Tibial nerve (tissue), 4 donors: ENCODE data around the gene SCN3A. TPM values are rescaled to one million over a fixed set of nuclear protein-coding genes. Genes with fewer than 3 reads are reported as not detected.

Experiments used
- DNase-seq, 2 donors: peaks; one replicate each; pipeline ENCODE4 v3.0.0-alpha.2; 2019; ENCODE audit warnings: low spot score in 2 of 2
- H3K27ac ChIP-seq, 4 donors: fragments of 200-600 bp; sonication (generic) in 3 of 4; one replicate each; pipeline ENCODE4 v1.5.1; 2017 to 2019; ENCODE audit warnings: mild to moderate bottlenecking in 1 of 4
- H3K27me3 ChIP-seq, 2 donors: fragments of 200-600 bp; sonication (generic) in 1 of 2; one replicate each; pipeline versions ENCODE4 v1.5.1 to v1.6.0; 2017 to 2019
- H3K36me3 ChIP-seq, 3 donors: fragments of 200-600 bp; sonication (generic); one replicate each; pipeline ENCODE4 v1.5.1; 2018 to 2019
- H3K4me1 ChIP-seq, 4 donors: fragments of 200-600 bp; sonication (generic) in 3 of 4; one replicate each; pipeline ENCODE4 v1.5.1; 2017 to 2019
- H3K4me3 ChIP-seq, 4 donors: fragments of 200-600 bp; sonication (generic) in 3 of 4; one replicate each; pipeline ENCODE4 v1.5.1; 2017 to 2019; ENCODE audit warnings: mild to moderate bottlenecking in 1 of 4, moderate library complexity in 1 of 4
- H3K9me3 ChIP-seq, 4 donors: fragments of 200-600 bp; sonication (generic) in 3 of 4; one replicate each; pipeline ENCODE4 v1.5.1; 2017 to 2019
- EP300 ChIP-seq, 2 donors: sonication (generic); formaldehyde crosslinking; IDR thresholded peaks; one replicate each; pipeline ENCODE4 v1.6.1; 2017; ENCODE audit warnings: antibody characterized with exemption in 2 of 2, mild to moderate bottlenecking in 1 of 2
- POLR2A ChIP-seq, 2 donors: fragments of 450-650 bp; IDR thresholded peaks; one replicate each; pipeline ENCODE4 v1.6.1; 2017; ENCODE audit warnings: antibody characterized with exemption in 2 of 2, mild to moderate bottlenecking in 2 of 2, moderate library complexity in 2 of 2
- WGBS, 2 donors: methylation state at CpG; one replicate each; pipeline ENCODE4 v1.1.5; 2018; 5-methylcytosine and 5-hydroxymethylcytosine counted together
- total RNA-seq, 4 donors: library from RNA; depleted of rRNA; stranded (reverse); fragments of >200 nt; gene quantifications; one replicate each; pipeline ENCODE4 v1.1.0, GENCODE V29; 2016
- TF ChIP-seq, protein P1 (sequence below), 5 experiments: fragments of 200-600 bp in 3 of 5; fragments of 450-650 bp in 2 of 5; sonication (generic) in 3 of 5; IDR thresholded peaks; one replicate each; pipeline ENCODE4 v1.5.1; 2016 to 2019; ENCODE audit warnings: antibody characterized with exemption in 5 of 5, mild to moderate bottlenecking in 3 of 5, moderate library complexity in 2 of 5

Gene SCN3A
- total RNA-seq, 4 donors from 2014 or later = 1.8 to 4.2 (median 2.7) TPM

DNA sequence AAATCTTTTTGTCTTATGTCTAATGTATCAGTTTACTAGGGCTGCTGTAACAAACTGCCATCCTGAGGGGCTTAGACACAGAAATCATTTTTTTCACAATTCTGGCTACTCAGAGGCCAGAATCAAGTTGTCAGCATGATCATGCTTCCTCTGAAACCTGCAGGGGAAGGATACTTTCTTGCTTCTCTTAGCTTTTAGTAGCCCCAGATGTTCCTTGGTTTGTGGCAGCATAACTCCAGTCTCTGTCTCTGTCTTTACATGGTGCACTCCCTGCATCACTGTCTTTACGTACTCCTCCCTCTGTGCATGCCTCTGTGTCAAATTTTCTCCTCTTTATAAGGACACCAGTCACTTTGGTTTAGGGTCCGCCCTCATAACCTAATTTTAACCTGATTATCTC, 2.0 kb upstream of the SCN3A start:
- no peak overlapping the region for H3K4me3 ChIP-seq
- no peaks in the 10 kb centered on the region for H3K4me1 ChIP-seq
- H3K9me3 ChIP-seq = no peaks in the 10 kb centered on the region
- H3K27me3 ChIP-seq = no peaks in the 10 kb centered on the region
- H3K36me3 ChIP-seq = no peaks in the 10 kb centered on the region
- DNase-seq = no peak
- TF ChIP-seq, protein P1, sequence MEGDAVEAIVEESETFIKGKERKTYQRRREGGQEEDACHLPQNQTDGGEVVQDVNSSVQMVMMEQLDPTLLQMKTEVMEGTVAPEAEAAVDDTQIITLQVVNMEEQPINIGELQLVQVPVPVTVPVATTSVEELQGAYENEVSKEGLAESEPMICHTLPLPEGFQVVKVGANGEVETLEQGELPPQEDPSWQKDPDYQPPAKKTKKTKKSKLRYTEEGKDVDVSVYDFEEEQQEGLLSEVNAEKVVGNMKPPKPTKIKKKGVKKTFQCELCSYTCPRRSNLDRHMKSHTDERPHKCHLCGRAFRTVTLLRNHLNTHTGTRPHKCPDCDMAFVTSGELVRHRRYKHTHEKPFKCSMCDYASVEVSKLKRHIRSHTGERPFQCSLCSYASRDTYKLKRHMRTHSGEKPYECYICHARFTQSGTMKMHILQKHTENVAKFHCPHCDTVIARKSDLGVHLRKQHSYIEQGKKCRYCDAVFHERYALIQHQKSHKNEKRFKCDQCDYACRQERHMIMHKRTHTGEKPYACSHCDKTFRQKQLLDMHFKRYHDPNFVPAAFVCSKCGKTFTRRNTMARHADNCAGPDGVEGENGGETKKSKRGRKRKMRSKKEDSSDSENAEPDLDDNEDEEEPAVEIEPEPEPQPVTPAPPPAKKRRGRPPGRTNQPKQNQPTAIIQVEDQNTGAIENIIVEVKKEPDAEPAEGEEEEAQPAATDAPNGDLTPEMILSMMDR (IDR thresholded peaks at IDR 0.05) = no peak
- no peak for TF ChIP-seq POLR2A (IDR thresholded peaks at IDR 0.05)
- TF ChIP-seq EP300 (IDR thresholded peaks at IDR 0.05) = no peak
- WGBS, 2 donors = 94 to 95% methylated on average over 2 of the region's 2 CpGs
- no peak overlapping the region for H3K27ac ChIP-seq

DNA sequence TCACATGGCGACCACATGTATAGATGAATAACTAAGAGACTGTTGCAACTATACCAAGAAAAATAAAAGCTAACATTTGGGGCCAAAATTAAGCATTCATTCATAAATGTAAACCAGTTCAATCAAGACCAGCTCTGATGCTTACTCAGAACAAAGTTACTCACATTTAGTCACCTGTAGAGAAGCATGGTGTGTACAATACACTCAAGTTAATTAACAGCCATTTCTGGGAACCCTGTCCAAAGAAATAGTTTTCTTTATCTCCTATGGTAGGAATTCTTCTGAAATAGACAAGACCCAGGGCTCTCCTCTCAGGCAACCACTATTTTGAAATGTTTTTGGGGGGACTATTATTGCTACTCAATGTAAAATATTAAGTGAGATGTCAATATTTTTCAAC, 1.6 kb downstream of the SCN3A start:
- no peak overlapping the region for H3K27ac ChIP-seq
- no peak overlapping the region for H3K4me3 ChIP-seq
- no peaks in the 10 kb centered on the region for H3K9me3 ChIP-seq
- TF ChIP-seq EP300 (IDR thresholded peaks at IDR 0.05) = no peak
- no peak for TF ChIP-seq POLR2A (IDR thresholded peaks at IDR 0.05)
- TF ChIP-seq, protein P1 (IDR thresholded peaks at IDR 0.05) = no peak
- no peaks in the 10 kb centered on the region for H3K4me1 ChIP-seq
- H3K27me3 ChIP-seq = no peaks in the 10 kb centered on the region
- no peak for DNase-seq
- H3K36me3 ChIP-seq = no peaks in the 10 kb centered on the region
- WGBS, 2 donors = 89 to 96% methylated on average over 1 of the region's 1 CpG

DNA sequence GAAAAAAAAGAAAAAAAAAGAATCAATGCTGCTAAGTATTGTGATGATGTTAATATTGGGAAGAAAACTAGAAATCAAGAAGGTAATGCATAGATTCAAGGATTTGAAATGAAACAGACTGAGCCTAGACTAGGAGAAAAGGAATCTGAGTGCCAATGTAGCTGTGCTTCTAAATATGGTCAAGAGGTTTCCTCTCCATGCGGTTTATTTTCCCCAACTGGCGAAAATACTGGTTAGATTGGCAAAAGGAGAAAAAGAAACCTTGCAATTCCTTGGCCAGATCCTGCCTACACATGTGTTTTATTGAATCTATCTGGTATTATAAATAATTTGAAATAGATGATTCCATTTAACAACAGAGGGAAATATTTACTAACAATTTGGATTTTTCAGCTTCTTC, 5.7 kb downstream of the SCN3A start:
- no peak for DNase-seq
- Histone ChIP-seq H3K27me3 (no peaks in the 10 kb centered on the region), H3K4me3 (no peak overlapping the region), H3K36me3 (no peaks in the 10 kb centered on the region), H3K4me1 (no peaks in the 10 kb centered on the region), H3K27ac (no peak overlapping the region), H3K9me3 (no peaks in the 10 kb centered on the region)
- TF ChIP-seq, protein P1 (IDR thresholded peaks at IDR 0.05) = no peak
- TF ChIP-seq POLR2A (IDR thresholded peaks at IDR 0.05) (no peak), EP300 (IDR thresholded peaks at IDR 0.05) (no peak)
- WGBS, 2 donors = 82 to 85% methylated on average over 2 of the region's 2 CpGs

DNA sequence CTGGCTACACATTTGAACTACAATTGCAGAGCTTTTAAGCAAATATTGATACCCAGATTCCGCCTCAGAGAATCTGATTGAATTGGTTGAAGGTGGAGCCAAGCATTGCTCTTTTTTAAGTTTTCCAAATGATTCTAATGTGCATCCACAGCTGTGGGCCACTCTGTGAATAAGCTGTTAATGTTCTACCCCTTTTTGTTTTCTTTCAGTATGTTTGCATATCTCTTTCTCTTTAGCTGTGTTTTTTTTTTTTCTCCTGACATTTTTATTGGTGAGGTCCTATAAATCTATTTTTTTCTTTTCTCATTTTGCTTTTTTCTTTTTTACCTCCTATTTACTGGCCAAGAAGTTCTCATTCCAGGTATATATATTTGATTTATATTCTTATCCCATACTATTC, 6.5 kb downstream of the SCN3A start:
- Histone ChIP-seq H3K4me1 (no peaks in the 10 kb centered on the region), H3K9me3 (no peaks in the 10 kb centered on the region), H3K27ac (no peak overlapping the region), H3K36me3 (no peaks in the 10 kb centered on the region), H3K4me3 (no peak overlapping the region), H3K27me3 (no peaks in the 10 kb centered on the region)
- DNase-seq = no peak
- 91 to 94% methylated on average over 1 of the region's 1 CpG for WGBS, 2 donors
- TF ChIP-seq, protein P1 (IDR thresholded peaks at IDR 0.05) = no peak
- TF ChIP-seq POLR2A (IDR thresholded peaks at IDR 0.05) (no peak), EP300 (IDR thresholded peaks at IDR 0.05) (no peak)

DNA sequence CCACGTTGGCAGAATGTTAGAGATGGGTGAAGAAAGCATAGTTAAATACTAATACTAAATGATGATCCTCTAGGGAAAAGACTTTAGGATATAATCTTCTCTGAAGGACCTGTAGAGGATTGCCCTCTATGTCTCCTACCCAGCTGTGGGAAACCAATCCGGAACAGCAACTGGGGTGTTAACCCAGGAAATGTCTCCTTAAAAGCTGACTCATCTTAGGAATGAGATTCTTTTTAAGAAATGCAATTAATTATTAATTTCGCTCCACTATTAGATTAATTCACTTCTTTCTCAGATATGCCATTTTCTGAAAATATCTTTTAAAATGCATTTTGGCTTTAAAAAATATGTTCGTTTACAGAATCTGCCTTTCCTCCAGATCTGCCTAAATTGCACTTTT, 7.4 kb downstream of the SCN3A start:
- TF ChIP-seq EP300 (IDR thresholded peaks at IDR 0.05) = no peak
- TF ChIP-seq POLR2A (IDR thresholded peaks at IDR 0.05) = no peak
- TF ChIP-seq, protein P1 (IDR thresholded peaks at IDR 0.05) = no peak
- Histone ChIP-seq H3K27me3 (no peaks in the 10 kb centered on the region), H3K4me1 (no peaks in the 10 kb centered on the region), H3K4me3 (no peak overlapping the region), H3K36me3 (no peaks in the 10 kb centered on the region), H3K27ac (no peak overlapping the region), H3K9me3 (no peaks in the 10 kb centered on the region)
- no peak for DNase-seq
- WGBS, 2 donors = 76 to 80% methylated on average over 4 of the region's 4 CpGs
